Endodermal cell (in vitro differentiated cells): ENCODE measurements around the gene HLTF. TPM values are rescaled to one million over a fixed set of nuclear protein-coding genes. Genes with fewer than 3 reads are reported as not detected.
"Not testable (repeated sequence)": the region's sequence is repeated elsewhere in the genome, so short reads cannot be mapped to it uniquely, and the experiment has no call there.

Experiments
- DNase-seq: peaks from one replicate; pipeline ENCODE4 v3.0.0-alpha.2; 2017
- H3K27ac ChIP-seq: 2 replicates; pipeline ENCODE4 v1.5.1; 2013; ENCODE audit warnings: mild to moderate bottlenecking, low read depth, low read length, moderate library complexity
- H3K27me3 ChIP-seq: 2 replicates; pipeline ENCODE4 v1.6.1; 2013; ENCODE audit warnings: mild to moderate bottlenecking, low read length, moderate library complexity; ENCODE audit not compliant: insufficient read depth, control insufficient read depth, poor library complexity, severe bottlenecking
- H3K36me3 ChIP-seq: 2 replicates; pipeline ENCODE4 v1.7.0; 2013; ENCODE audit warnings: mild to moderate bottlenecking, low read length, moderate library complexity; ENCODE audit not compliant: control insufficient read depth, insufficient read depth
- H3K4me1 ChIP-seq: one replicate; pipeline ENCODE4 v1.7.0; 2013; ENCODE audit warnings: low read length; ENCODE audit not compliant: control insufficient read depth, insufficient read depth
- H3K4me3 ChIP-seq: 2 replicates; pipeline ENCODE4 v1.5.1; 2013; ENCODE audit warnings: mild to moderate bottlenecking, low read length, moderate library complexity
- H3K9ac ChIP-seq: 2 replicates; pipeline ENCODE4 v1.6.1; 2013; ENCODE audit warnings: mild to moderate bottlenecking, low read length, moderate library complexity; ENCODE audit not compliant: poor library complexity, severe bottlenecking; ENCODE audit errors: extremely low read depth
- H3K9me3 ChIP-seq: 2 replicates; pipeline ENCODE4 v1.6.1; 2013; ENCODE audit warnings: mild to moderate bottlenecking, low read length, moderate library complexity; ENCODE audit not compliant: control insufficient read depth
- H3K27ac Mint-ChIP-seq: 2 replicates; pipeline ENCODE4 v1.8.0; 2020; ENCODE audit warnings: mixed read lengths
- H3K27me3 Mint-ChIP-seq: 2 replicates; pipeline ENCODE4 v1.8.0; 2021; ENCODE audit warnings: mild to moderate bottlenecking, mixed read lengths; ENCODE audit not compliant: insufficient read depth
- H3K36me3 Mint-ChIP-seq: 2 replicates; pipeline ENCODE4 v1.8.0; 2020; ENCODE audit warnings: low read depth, mixed read lengths
- H3K4me1 Mint-ChIP-seq: 2 replicates; pipeline ENCODE4 v1.8.0; 2020; ENCODE audit warnings: mixed read lengths
- H3K4me3 Mint-ChIP-seq: 2 replicates; pipeline ENCODE4 v1.8.0; 2020; ENCODE audit warnings: mild to moderate bottlenecking, moderate library complexity, mixed read lengths
- H3K9me3 Mint-ChIP-seq: 2 replicates; pipeline ENCODE4 v1.8.0; 2020; ENCODE audit warnings: mild to moderate bottlenecking, mixed read lengths
- WGBS, 2 experiments: methylation state at CpG; one replicate each; pipeline versions ENCODE4 v1.1.5 to v1.1.7; 2013; ENCODE audit warnings: missing lambda C conversion rate in 2 of 2, mixed read lengths in 1 of 2; ENCODE audit not compliant: insufficient coverage in 1 of 2, insufficient read length in 1 of 2; 5-methylcytosine and 5-hydroxymethylcytosine counted together
- total RNA-seq, 2 donors: library from RNA; stranded (reverse); fragmentation: NEBNext Ultra II Directional in 1 of 2; extraction: Animal tissue kit (Norgen Biotek cat#: 25700) in 1 of 2; gene quantifications; 2 replicates in 1 of 2; 3 replicates in 1 of 2; pipeline ENCODE4 v1.2.1, GENCODE V29; 2021
- TF ChIP-seq, protein P1 (sequence below): fragments of 200-600 bp; sonication (generic); conservative IDR thresholded peaks from 2 replicates; pipeline ENCODE4 v1.5.0; 2021; ENCODE audit warnings: antibody characterized with exemption, mild to moderate bottlenecking

The HLTF gene
- total RNA-seq, 2 donors from 2014 or later: 61.2 to 75.7 TPM

DNA sequence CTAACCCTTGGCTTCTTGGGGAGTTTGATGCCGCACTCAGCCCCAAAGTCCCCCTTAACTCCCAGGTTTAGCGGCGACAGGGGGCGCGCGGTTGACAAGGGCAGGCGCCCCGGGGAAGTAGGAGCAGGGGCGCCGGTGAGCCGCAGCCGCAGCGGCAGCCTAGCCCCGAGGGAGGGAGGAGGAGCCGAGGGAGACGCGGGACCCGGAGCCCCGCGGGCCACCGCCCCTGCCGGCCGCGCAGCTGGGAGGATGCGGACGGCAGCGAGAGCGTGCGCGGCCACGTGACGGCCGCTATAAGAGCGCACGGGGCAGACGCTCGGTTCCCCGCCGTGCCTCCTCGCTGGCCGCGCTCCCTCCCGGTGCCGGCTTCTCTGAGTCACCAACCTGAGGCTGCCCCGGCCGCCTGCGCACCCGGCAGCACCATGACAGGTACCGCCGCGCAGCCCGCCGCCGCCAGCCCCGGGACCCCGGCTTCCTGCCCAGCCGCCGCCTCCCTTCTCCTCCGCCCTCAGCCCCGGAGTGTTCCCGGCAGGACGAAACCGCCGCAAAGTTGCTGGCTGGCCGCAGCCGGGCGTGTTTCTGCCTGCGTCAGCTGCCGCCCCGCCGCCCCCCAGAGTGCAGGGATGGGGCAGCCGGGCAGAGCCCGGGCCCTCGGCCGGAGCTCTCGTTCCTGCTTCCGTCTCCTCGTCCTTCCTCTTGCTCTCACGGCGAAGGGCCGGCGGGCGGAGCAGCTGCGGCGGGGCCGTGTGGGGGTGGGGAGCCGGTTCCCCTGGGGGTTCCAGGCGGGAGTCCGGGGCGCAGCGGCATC is 94.9 kb downstream of the HLTF start, which contains the start of gene GYG1:
TSS of gene GYG1 (plus strand) at position 322 of the 808 bp plus-strand sequence. CDS start at position 423, 101 bp downstream.
- no peak within 1 kb of the TSS for H3K27ac Mint-ChIP-seq
- peak; percentile 93 for DNase-seq
- Histone ChIP-seq H3K27ac (no peak within 1 kb of the TSS), H3K27me3 (peaks cover 5% of the 10 kb centered on the region), H3K9me3 (no peaks in the 10 kb centered on the region), H3K4me3 (peak within 1 kb of the TSS; percentile 78), H3K9ac (no peak within 1 kb of the TSS), H3K4me1 (peaks cover 6% of the 10 kb centered on the region), H3K36me3 (peaks cover 19% of the 10 kb centered on the region)
- H3K4me3 Mint-ChIP-seq: peak within 1 kb of the TSS; percentile 65
- H3K27me3 Mint-ChIP-seq: peaks cover 8% of the 10 kb centered on the region
- TF ChIP-seq, protein P1, sequence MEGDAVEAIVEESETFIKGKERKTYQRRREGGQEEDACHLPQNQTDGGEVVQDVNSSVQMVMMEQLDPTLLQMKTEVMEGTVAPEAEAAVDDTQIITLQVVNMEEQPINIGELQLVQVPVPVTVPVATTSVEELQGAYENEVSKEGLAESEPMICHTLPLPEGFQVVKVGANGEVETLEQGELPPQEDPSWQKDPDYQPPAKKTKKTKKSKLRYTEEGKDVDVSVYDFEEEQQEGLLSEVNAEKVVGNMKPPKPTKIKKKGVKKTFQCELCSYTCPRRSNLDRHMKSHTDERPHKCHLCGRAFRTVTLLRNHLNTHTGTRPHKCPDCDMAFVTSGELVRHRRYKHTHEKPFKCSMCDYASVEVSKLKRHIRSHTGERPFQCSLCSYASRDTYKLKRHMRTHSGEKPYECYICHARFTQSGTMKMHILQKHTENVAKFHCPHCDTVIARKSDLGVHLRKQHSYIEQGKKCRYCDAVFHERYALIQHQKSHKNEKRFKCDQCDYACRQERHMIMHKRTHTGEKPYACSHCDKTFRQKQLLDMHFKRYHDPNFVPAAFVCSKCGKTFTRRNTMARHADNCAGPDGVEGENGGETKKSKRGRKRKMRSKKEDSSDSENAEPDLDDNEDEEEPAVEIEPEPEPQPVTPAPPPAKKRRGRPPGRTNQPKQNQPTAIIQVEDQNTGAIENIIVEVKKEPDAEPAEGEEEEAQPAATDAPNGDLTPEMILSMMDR: peak; percentile 61
- H3K4me1 Mint-ChIP-seq: peaks cover 19% of the 10 kb centered on the region
- peaks cover 14% of the 10 kb centered on the region for H3K36me3 Mint-ChIP-seq
- WGBS, 2 experiments: 0% methylated on average over 26 to 91 of the region's 91 CpGs
- H3K9me3 Mint-ChIP-seq: no peaks in the 10 kb centered on the region

DNA sequence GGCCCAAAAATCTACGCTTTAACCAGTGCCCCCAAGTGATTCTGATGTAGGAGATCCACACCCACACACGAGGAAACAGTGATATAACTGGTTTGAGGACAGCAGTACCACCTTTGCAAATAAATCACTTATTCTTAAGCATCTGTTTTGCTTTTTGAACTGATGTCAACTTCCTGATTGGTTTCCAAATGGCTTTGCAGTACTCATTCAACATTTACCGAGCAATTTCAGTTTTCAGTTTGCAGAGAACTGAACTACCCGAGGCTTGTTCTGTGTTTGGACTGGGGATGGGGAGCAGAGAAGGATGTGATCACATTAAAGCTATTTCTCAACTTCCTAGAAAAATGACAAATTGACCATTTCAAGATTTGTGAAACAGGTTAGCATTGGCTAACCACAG is 96.1 kb downstream of the HLTF start:
- H3K4me3 Mint-ChIP-seq: peak overlapping the region; percentile 65
- 96 to 100% methylated on average over 2 to 4 of the region's 4 CpGs for WGBS, 2 experiments
- Histone ChIP-seq H3K9ac (no peak overlapping the region), H3K4me1 (peaks cover 6% of the 10 kb centered on the region), H3K27me3 (peaks cover 5% of the 10 kb centered on the region), H3K36me3 (peaks cover 7% of the 10 kb centered on the region), H3K4me3 (no peak overlapping the region), H3K27ac (no peak overlapping the region), H3K9me3 (no peaks in the 10 kb centered on the region)
- peaks cover 6% of the 10 kb centered on the region for H3K36me3 Mint-ChIP-seq
- H3K4me1 Mint-ChIP-seq: peaks cover 19% of the 10 kb centered on the region
- no peak for DNase-seq
- TF ChIP-seq, protein P1: no peak
- no peaks in the 10 kb centered on the region for H3K9me3 Mint-ChIP-seq
- H3K27ac Mint-ChIP-seq: no peak overlapping the region
- H3K27me3 Mint-ChIP-seq: peaks cover 13% of the 10 kb centered on the region

DNA sequence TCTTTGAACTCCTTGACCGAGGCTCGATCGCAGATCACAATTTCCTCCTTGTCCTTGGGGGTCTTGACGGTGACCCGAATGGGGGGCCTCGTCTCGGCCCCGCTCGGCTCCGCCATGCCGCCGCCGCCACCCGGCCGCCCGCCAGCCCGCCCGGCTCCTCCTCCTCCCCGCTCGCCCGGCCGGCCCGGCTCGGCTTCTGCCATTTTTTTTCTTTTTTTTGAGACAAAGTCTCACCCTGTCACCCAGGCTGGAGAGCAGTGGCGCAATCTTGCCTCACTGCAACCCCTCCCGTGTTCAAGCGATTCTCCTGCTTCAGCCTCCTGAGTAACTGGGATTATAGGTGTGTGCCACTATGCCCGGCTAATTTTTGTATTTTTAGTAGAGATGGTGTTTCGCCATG is 98.8 kb downstream of the HLTF start:
- not testable (repeated sequence) for H3K27ac ChIP-seq, H3K4me3 ChIP-seq, H3K4me3 Mint-ChIP-seq, DNase-seq, H3K27me3 Mint-ChIP-seq, H3K27ac Mint-ChIP-seq, H3K4me1 ChIP-seq, H3K36me3 ChIP-seq, H3K27me3 ChIP-seq, H3K9ac ChIP-seq, H3K9me3 Mint-ChIP-seq, H3K9me3 ChIP-seq, H3K36me3 Mint-ChIP-seq, H3K4me1 Mint-ChIP-seq
- 83 to 97% methylated on average over 5 to 22 of the region's 29 CpGs for WGBS, 2 experiments
